Hematopoietic multipotent progenitor cell treated with erythropoietin and hydrocortisone succinate and interleukin-3 and kit ligand, for 17 days (in vitro differentiated cells): ENCODE results near the gene LYPD3.
A peak's percentile ranks its signal among the peaks of the same experiment; 100 is the strongest.
"Not testable (repeated sequence)": the region's sequence is repeated elsewhere in the genome, so short reads cannot be mapped to it uniquely, and the experiment has no call there.

Experiments used
- DNase-seq: peaks from one replicate; pipeline ENCODE4 v3.0.0-alpha.2; 2015; ENCODE audit warnings: low spot score

LYPD3 gene

DNA sequence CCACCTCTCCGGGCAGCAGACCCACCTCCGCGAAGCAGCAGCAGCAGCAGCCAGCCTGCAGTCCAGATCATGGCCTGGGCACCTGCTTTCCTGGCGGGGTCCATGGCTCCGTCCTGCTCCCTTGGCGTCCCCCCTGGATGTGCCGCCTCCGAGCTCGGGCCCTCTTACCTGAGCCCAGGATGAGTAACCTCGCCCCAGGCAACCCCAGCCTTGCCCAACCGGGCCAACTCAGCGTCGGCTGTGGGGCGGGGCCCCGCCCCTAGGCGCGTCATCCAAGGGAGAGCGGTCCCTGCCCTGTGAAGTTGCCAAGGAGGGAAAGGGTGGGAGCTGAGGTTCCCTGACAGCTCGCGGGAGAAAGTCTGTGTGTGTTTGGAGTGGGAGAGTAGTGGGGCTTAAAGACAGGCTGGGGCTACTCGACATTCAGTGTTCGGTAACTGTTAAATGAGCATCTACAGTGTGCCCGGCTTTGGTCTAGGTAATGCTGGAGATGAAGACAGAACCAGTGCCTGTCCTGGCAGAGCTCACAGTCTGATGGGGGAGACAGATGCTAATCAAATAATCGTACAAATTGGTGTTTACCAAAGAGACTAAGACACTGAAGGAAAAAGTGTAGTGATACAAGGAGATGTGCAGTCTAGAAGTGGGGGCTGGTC, at the start of gene LYPD3:
Gene LYPD3 (minus strand): TSS at position 141 of the 653 bp plus-strand sequence. CDS start 37 bp downstream, at position 104.
- no peak for DNase-seq

DNA sequence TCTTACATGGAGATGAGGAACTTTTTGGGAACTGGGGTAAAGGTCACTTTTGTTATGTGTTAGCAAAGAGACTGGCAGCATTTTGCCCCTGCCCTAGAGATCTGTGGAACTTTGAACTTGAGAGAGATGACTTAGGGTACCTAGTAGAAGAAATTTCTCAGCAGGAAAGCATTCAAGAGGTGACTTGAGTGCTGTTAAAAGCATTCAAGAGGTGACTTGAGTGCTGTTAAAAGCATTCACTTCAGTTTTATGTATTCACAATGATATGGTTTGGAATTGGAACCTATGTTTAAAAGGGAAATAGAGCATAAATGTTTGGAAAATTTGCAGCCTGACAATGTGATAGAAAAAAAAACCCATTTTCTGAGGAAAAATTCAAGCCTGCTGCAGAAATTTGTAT, 47.0 kb upstream of the LYPD3 start:
- not testable (repeated sequence) for DNase-seq

- no peak for DNase-seq
Observed at GRCh38 chr19:43511324-43511723, 45.9 kb upstream of the LYPD3 start.

- DNase-seq, result no peak
Observed at GRCh38 chr19:43510713-43511112, 45.3 kb upstream of the LYPD3 start.

- DNase-seq, result no peak
Observed at GRCh38 chr19:43507880-43508279, 42.5 kb upstream of the LYPD3 start.

- DNase-seq, result no peak
Observed at GRCh38 chr19:43506629-43507028, 41.2 kb upstream of the LYPD3 start.

DNA sequence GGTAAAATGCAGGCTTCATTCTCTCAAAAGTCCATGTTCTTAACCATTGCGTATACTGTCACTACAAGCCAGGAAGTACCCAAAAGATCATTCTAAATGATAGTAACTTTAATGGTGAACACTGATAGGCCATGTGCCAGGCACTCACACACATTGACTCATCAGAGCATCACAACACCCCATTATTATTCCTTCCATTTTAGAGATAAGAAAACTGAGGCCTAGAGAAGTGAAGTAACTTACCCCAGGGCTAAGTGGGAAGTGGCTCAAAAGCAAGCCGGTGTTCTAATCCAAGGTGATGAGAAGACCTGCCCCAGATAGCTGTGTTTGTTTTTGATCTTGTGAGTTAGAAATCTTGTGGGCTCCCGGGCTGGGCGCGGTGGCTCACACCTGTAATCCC, 40.5 kb upstream of the LYPD3 start:
- peak; percentile 9 for DNase-seq

DNA sequence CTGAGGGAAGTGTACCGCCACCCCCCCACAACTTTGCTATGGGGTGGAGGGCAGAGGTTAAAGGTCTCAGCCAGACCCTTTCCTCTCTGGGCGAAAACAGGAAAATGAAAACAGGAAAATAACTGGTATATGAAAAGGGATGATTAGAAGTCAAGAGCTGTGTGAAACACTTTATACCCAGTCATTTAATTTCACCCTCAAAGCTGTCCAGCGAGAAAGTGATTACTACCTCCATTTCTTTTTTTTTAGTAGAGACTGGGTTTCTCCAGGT, 39.7 kb upstream of the LYPD3 start:
- DNase-seq, result no peak

DNA sequence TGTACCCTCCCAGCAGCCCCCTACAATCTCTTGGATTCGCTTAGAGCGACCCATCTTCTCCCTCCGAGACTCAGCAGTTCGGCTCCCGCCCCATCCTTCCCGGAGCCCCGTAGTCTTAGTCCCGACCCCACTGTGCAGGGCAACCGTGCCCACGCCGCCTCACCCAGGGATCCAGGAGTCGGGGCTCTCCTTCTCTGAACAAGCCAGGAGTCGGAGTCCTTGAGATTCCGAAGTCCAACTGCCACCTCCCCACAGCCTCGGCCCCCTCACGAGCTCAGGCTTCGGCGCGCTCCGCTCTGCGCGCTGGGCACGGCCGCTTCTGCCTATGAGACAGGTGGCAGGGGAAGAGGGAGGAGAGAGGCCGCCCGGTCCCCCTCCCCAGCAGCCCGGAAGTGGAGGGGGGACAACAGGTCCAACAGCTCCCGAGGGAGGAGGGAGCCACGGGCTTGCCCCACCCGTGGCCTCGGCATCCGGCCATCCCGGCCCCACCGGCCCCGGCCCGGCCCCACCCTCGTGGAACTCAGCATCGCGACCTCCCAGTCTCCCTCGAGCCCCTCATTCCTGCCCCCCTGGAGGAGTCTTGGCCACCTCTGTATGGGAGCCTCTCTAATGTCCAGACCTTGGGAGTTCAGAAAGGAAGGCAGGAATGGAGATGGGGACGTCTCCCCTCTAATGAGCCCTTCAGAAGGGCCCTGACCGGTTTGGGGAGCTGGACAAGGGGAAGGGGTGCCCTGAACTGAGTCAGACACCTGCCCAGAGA, 39.2 kb upstream of the LYPD3 start, which contains the start of gene PHLDB3:
Gene PHLDB3 (minus strand): TSS at position 321 of the 760 bp plus-strand sequence. CDS start 628 bp downstream, outside the sequence.
- no peak for DNase-seq

DNA sequence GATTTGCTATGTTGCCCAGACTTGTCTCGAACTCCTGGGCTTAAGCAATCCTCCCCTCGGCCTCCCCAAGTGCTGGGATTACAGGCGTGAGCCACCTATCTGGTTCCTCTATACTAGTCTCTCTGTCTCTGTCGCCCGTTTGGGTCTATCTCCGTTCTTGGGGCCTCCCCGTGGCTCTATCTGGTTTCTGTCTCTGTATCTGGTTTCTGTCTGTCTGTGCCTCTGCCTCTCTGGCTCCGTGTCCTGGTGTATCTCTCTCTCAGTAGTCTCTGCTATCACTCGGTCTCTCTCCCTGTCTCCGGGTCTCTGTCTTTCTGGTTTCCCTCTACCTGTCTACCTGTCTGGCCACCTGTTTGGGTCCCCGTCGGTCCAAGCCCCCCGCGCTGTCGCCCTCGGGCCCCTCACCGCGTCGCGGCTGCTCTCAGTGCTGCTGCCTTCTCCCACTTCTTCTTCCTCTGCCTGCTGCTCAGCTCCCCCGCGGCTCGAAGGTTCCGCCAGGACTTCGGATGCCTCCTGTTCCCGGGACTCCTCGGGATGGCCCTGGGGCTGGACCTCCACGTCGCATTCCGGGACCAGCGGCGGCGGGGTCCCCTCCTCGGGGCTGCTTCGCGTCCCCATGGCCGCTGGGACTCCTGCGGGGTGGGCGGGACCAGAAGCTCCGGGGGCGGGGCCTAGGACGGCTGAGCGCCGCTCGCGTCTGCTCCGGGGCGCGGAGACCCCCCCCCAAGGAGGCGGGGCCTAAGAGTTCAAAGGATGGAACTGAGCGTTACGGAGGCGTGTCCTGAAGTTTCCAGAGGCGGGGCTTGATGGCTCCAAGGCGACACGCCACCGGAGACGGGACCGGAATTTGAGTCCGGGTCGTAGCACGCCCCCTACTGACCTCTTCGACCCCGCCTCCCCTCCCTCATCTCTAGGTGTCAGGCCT, 38.4 kb upstream of the LYPD3 start:
- DNase-seq, result peak; percentile 90

DNA sequence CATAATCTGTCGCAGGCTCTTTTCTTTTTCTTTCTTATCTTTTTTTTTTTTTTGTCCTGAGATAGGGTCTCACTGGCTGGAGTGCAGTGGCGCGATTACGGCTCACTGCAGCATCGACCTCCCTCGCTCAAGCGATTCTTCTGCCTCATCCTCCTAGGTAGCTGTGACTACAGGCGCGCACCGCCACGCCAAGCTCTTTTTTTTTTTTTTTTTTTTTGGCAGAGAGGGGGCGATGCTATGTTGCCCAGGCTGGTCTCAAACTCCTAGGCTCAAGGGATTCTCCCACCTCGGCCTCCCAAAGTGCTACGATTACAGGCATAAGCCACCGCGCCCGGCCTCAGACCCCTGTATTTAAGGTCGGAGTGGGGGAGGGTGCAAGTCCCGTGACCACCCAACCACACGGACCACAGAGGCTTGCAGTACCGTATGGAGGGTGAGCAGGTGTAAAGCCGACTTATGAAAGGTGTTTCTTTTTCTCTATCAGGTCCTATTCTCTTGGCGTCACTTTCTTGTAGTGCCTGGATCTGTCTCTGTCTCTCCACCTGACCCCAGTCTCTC, 37.1 kb upstream of the LYPD3 start:
- DNase-seq, result no peak

DNA sequence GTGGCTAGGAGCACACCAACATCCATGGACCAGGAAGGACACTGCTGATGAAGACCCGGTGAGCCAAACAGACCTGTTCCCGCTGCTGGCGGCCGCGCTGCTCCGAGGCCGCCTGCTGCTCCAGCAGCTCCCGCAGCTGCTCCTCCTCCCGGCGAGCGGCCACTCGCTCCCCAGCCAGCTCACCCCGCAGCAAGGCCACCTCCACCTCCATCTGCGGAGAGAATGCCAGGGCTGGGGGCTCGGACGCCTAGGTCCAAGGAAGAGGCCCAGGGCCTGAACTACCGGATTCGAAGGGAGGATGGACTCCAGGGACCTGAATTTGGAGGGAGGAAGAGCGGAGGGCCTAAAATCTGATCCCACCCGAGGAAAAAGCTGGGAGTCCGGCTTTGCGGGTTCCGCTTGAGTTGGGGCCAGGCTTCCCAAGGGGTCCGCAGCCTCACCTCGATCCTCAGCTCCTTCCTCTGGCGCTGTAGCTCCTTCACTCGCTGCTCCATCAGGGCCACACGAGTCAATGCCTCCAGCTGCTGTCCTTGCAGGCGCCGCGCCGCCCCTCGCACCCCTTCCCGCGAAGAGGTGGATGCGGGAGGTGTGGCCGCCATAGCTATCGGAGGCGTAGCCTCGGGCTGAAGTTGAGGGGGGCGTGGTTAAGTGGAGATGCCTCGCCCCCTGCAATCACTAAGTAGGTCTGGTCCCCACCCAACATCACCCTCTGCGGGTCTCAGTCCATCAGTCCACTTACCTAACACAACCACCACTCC, 36.4 kb upstream of the LYPD3 start:
- no peak for DNase-seq

GRCh38 chr19:43499042-43499441, 33.6 kb upstream of the LYPD3 start:
- no peak for DNase-seq

DNA sequence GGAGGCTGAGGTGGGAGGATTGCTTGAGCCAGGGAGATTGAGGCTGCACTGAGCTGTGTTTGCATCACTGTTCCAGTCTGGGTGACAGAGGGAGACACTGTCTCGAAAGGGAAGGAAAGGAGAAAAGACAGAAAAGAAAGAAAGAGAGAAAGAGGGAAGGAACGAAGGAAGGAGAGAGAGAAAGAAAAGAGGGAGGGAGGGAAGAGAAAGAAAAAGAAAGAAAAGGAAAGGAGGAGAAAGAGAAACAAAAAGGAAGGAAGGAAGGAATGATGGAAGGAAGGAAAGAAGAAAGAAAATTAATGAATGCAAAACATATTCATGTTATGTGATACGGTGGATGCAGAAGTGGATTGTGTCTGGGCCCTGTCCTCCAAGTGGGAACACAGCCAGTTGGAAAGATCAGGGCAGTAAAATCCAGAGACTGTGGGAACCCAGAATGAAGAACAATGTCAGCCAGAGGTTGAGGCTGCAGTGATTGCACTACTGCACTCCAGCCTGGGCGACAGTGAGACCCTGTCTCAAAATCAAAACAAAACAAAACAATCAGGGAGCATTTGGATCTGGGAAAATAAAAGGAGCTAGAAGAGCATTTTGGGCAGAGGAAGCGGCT, 32.9 kb upstream of the LYPD3 start:
- DNase-seq, result no peak

DNA sequence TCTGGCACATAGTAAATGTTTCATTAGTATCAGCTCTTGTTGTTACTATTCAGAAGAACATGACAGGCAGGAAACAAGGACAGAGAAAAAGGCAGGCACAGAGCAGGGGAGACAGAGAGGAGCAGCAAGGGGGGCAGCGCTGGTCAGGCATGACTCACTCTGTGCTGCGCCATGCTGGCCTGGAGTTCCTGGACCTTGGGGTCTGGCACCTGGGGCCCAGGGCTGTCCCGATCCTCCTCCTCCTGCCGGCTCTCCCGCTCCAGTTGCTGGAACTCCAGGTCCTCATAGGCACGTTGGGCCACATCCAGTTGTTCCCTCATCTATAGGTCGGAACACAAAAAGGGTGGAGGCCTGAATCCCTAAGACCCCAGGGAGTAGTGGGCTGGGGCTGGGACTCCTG, 31.6 kb upstream of the LYPD3 start:
- no peak for DNase-seq

DNA sequence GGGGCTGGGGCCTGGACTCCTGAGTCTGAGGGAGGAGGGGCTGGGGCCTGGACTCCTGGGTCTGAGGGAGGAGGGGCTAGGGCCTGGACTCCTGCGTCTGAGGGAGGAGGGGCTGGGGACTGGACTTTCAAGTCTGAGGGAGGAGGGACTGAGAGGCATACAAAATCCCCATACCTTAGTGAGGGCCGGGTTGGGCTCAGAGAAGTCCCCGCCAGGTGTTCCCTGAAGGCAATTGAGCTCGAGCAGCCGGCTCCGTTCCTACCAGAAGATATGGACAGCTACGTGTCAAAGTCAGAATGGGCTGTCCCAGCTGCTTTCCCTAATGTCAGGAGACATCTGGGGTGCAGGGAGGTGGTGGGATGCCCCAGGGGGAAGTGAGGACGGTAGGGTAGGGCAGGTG, 29.7 kb upstream of the LYPD3 start:
- DNase-seq, result no peak

- no peak for DNase-seq
Observed at GRCh38 chr19:43490759-43491158, 25.4 kb upstream of the LYPD3 start.

DNA sequence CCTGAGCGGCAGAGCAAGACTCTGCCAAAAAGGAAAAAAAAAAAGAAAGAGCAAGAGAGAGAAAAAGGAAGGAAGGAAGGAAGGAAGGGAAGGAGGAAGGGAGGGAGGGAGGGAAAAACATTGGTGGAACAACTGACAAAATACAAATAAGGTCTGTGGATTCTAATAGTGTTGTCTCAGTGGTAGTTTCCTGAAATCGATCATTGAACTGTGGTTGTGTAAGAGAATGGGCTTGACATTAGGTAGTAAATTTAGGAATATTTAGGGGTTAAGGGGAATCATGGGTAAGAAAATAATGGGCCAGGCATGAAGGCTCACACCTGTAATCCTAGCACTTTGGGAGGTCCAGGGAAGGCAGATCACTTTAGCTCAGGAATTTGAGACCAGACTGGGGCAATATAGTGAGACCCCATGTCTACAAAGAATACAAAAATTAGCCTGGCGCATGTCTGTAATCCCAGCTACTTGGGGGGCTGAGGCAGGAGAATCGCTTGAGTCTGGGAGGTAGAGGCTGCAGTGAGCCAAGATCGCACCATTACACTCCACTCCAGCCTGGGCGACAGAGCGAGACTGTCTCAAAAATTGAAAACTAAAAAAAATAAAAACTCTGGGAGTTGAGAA, 24.7 kb upstream of the LYPD3 start:
- DNase-seq, result no peak

- DNase-seq, result no peak
Observed at GRCh38 chr19:43489310-43489709, 23.9 kb upstream of the LYPD3 start.

- no peak for DNase-seq
Observed at GRCh38 chr19:43488179-43488578, 22.8 kb upstream of the LYPD3 start.

DNA sequence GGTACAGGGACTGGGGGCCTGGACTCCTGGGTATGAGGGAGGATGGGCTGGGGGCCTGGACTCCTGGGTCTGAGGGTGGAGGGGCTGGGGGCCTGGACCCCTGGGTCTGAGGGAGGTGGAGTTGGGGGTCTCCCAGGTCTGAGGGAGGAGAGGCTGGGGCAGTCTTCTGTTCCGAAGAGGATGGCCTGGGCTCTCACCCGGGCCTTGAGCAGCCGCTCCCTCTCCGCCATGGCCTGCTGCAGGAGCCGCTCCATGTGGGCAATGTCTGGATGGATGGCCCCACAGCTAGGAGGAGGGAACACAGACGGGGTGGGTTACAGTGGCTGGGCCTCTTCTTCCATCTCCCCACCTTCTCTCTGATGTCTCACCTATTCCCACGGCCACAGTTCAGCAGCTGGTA, 21.0 kb upstream of the LYPD3 start:
- DNase-seq, result no peak
